Ovary (tissue), 3 donors: ENCODE data around the gene PGBD2.
A peak's percentile ranks its signal among the peaks of the same experiment; 100 is the strongest.

Experiments used
- EP300 ChIP-seq: sonication (generic); formaldehyde crosslinking; IDR thresholded peaks from one replicate; pipeline ENCODE4 v1.6.1; 2017; ENCODE audit warnings: antibody characterized with exemption
- POLR2A ChIP-seq: fragments of 450-650 bp; IDR thresholded peaks from one replicate; pipeline ENCODE4 v1.6.1; 2017; ENCODE audit warnings: antibody characterized with exemption, mild to moderate bottlenecking, moderate library complexity
- TF ChIP-seq, protein P1 (sequence below), 3 donors: fragments of 450-650 bp in 2 of 3; fragments of 200-600 bp in 1 of 3; IDR thresholded peaks; one replicate each; pipeline versions ENCODE4 v1.5.1 to v1.8.0; 2016 to 2022; ENCODE audit warnings: antibody characterized with exemption in 3 of 3, mild to moderate bottlenecking in 1 of 3
- donor health status: DM: no; HTN: no; CAD: no.

DNA sequence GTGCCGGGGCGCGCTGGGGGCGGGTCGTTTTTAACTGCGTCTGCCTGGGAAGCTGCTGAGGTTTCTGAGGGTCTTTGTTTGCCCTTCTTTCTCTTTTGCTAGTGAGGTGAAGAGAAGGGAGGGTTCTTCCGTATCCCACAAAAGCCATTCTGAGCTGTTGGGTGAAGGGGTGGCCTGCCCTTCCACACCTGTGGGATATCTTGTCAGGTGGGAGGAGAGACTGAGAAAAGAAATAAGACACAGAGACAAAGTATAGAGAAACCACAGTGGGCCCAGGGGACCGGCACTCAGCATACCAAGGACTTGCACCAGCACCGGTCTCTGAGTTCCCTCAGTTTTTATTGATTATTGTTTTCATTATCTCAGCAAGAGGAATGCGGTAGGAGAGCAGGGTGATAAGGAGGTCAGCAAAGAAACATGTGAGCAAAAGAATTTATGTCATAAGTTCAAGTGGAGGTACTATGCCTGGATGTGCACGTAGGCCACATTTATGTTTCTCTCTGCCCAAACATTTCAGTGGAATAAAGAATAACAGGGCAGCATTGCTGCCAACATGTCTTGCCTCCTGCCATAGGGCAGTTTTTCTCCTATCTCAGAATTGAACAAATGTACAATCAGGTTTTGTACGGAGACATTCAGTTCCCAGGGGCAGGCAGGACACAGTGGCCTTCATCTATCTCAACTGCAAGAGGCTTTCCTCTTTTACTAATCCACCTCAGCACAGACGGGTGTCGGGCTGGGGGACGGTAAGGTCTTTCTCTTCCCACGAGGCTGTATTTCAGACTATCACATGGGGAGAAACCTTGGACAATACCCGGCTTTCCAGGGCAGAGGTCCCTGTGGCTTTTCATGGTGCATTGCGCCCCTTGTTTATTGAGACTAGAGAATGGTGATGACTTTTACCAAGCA, 972 bp downstream of the PGBD2 start:
- TF ChIP-seq, protein P1, sequence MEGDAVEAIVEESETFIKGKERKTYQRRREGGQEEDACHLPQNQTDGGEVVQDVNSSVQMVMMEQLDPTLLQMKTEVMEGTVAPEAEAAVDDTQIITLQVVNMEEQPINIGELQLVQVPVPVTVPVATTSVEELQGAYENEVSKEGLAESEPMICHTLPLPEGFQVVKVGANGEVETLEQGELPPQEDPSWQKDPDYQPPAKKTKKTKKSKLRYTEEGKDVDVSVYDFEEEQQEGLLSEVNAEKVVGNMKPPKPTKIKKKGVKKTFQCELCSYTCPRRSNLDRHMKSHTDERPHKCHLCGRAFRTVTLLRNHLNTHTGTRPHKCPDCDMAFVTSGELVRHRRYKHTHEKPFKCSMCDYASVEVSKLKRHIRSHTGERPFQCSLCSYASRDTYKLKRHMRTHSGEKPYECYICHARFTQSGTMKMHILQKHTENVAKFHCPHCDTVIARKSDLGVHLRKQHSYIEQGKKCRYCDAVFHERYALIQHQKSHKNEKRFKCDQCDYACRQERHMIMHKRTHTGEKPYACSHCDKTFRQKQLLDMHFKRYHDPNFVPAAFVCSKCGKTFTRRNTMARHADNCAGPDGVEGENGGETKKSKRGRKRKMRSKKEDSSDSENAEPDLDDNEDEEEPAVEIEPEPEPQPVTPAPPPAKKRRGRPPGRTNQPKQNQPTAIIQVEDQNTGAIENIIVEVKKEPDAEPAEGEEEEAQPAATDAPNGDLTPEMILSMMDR (IDR thresholded peaks at IDR 0.05), result no peak
- TF ChIP-seq EP300, result no peak
- TF ChIP-seq POLR2A, result peak; percentile 7
